Neutrophil (primary cell): ENCODE measurements around the gene KDM1B.
"Not testable (repeated sequence)": the region's sequence is repeated elsewhere in the genome, so short reads cannot be mapped to it uniquely, and the experiment has no call there.

Experiments used
- H3K27ac ChIP-seq: fragments of 200-600 bp; sonication (generic); 2 replicates; pipeline ENCODE4 v1.5.1; 2016; ENCODE audit warnings: mild to moderate bottlenecking, moderate library complexity
- H3K27me3 ChIP-seq: fragments of 200-600 bp; sonication (generic); 2 replicates; pipeline ENCODE4 v1.6.0; 2016; ENCODE audit warnings: mild to moderate bottlenecking
- H3K36me3 ChIP-seq: fragments of 200-600 bp; sonication (generic); 2 replicates; pipeline ENCODE4 v1.5.1; 2017
- H3K4me1 ChIP-seq, 2 experiments: fragments of 200-600 bp in 1 of 2; sonication (generic) in 1 of 2; 1 replicate in 1 of 2; 2 replicates in 1 of 2; pipeline versions ENCODE4 v1.5.1 to v1.6.1; 2013 to 2016; ENCODE audit warnings: low read depth in 1 of 2, low read length in 1 of 2, mild to moderate bottlenecking in 1 of 2, moderate library complexity in 1 of 2; ENCODE audit not compliant: control insufficient read depth in 1 of 2, insufficient read depth in 1 of 2
- H3K4me3 ChIP-seq, 2 experiments: fragments of 200-600 bp in 1 of 2; sonication (generic) in 1 of 2; 1 replicate in 1 of 2; 2 replicates in 1 of 2; pipeline ENCODE4 v1.5.1; 2013 to 2016; ENCODE audit warnings: low read depth in 1 of 2, low read length in 1 of 2, mild to moderate bottlenecking in 1 of 2, moderate library complexity in 1 of 2
- H3K9me3 ChIP-seq: fragments of 200-600 bp; sonication (generic); 2 replicates; pipeline ENCODE4 v1.5.1; 2016
- CTCF ChIP-seq: fragments of 200-600 bp; sonication (generic); IDR thresholded peaks from 2 replicates; pipeline ENCODE4 v1.5.1; 2016; ENCODE audit warnings: antibody characterized with exemption

Gene KDM1B

GRCh38 chr6:18141805-18142590 is 13.2 kb upstream of the KDM1B start:
- no peak overlapping the region for H3K27ac ChIP-seq
- TF ChIP-seq CTCF, result no peak
- H3K27me3 ChIP-seq, result no peaks in the 10 kb centered on the region
- no peak overlapping the region for H3K4me3 ChIP-seq
- H3K36me3 ChIP-seq, result peaks cover 62% of the 10 kb centered on the region
- no peaks in the 10 kb centered on the region for H3K9me3 ChIP-seq
- H3K4me1 ChIP-seq, result no peaks in the 10 kb centered on the region

GRCh38 chr6:18142591-18142861 is 12.7 kb upstream of the KDM1B start:
- TF ChIP-seq CTCF, result no peak
- H3K27ac ChIP-seq, result no peak overlapping the region
- H3K27me3 ChIP-seq, result no peaks in the 10 kb centered on the region
- H3K36me3 ChIP-seq, result peaks cover 66% of the 10 kb centered on the region
- H3K4me1 ChIP-seq, result no peaks in the 10 kb centered on the region
- H3K4me3 ChIP-seq, result no peak overlapping the region
- H3K9me3 ChIP-seq, result no peaks in the 10 kb centered on the region

GRCh38 chr6:18147160-18147559 is 8.1 kb upstream of the KDM1B start:
- TF ChIP-seq CTCF, result no peak
- Histone ChIP-seq H3K27me3 (no peaks in the 10 kb centered on the region), H3K4me1 (peaks cover 5 to 6% of the 10 kb centered on the region in 2 experiments), H3K27ac (no peak overlapping the region), H3K36me3 (peaks cover 26% of the 10 kb centered on the region), H3K9me3 (no peaks in the 10 kb centered on the region), H3K4me3 (no peak overlapping the region)

- Histone ChIP-seq H3K27ac (no peak overlapping the region), H3K36me3 (peaks cover 21% of the 10 kb centered on the region), H3K27me3 (no peaks in the 10 kb centered on the region), H3K4me1 (peaks cover 10% of the 10 kb centered on the region in 2 experiments), H3K4me3 (no peak overlapping the region), H3K9me3 (no peaks in the 10 kb centered on the region)
- TF ChIP-seq CTCF, result no peak
These were observed 7.6 kb upstream of the KDM1B start for GRCh38 chr6:18147616-18148015.

- Histone ChIP-seq H3K36me3 (peaks cover 13% of the 10 kb centered on the region), H3K4me3 (no peak overlapping the region), H3K27me3 (no peaks in the 10 kb centered on the region), H3K4me1 (peaks cover 18 to 19% of the 10 kb centered on the region in 2 experiments), H3K9me3 (no peaks in the 10 kb centered on the region), H3K27ac (no peak overlapping the region)
- TF ChIP-seq CTCF, result no peak
These were observed 6.8 kb upstream of the KDM1B start for GRCh38 chr6:18148304-18149025.

GRCh38 chr6:18151391-18151790 is 3.8 kb upstream of the KDM1B start:
- not testable (repeated sequence) for H3K36me3 ChIP-seq, H3K4me3 ChIP-seq, H3K27ac ChIP-seq, H3K27me3 ChIP-seq, H3K9me3 ChIP-seq
- H3K4me1 ChIP-seq, result peaks cover 35 to 36% of the 10 kb centered on the region in 2 experiments
